Measurements from ENCODE around the gene SIAH1.

GRCh38 chr16:48358419-48358818 lies 26.8 kb downstream of the SIAH1 start:
- TF ChIP-seq CTCF (IDR thresholded peaks at IDR 0.05) (no peak), POLR2A (IDR thresholded peaks at IDR 0.05) (no peak), POLR2AphosphoS5 (IDR thresholded peaks at IDR 0.05) (no peak), EP300 (IDR thresholded peaks at IDR 0.05; ENCODE audit: low read depth) (no peak)

Measured in transverse colon (tissue), 4 donors.